ENCODE results near the gene ZNF326.

DNA sequence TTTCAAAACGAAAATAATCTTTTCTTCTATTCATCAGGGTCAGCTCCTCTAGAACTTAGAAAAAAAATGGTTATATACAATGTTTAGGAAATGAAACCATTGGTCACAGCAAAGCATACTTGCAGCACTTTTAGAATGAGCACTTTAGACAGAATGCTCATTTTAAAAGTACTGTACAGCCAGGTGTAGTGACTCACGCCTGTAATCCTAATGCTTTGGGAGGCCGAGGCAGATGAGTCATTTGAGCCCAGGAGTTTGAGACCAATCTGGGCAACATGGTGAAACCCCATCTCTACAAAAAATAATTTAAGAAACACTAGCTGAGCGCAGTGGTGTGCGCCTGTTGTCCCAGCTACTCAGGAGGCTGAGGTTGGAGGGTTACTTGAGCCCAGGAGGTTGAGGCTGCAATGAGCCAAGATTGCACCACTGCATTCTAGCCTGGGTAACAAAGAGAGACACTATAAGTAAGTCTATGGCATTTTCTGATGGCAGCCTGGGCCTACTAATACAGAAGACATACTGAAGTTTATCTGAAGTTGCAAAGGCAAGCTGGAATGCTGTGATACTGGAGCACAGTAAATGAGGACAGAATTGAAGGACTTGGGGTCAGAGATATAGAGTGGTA, 48.9 kb upstream of the ZNF326 start:
- TF ChIP-seq POLR2A (IDR thresholded peaks at IDR 0.05; ENCODE audit: low read depth, low read length) (no peak), POLR2AphosphoS5 (IDR thresholded peaks at IDR 0.05; ENCODE audit: low read depth, low read length) (no peak)
